Measurements from ENCODE around the gene ZDHHC7. TPM values are rescaled to one million over a fixed set of nuclear protein-coding genes. Genes with fewer than 3 reads are reported as not detected.

ZDHHC7 gene
- total RNA-seq, 1 experiment from 2014 or later: 78.0 TPM

DNA sequence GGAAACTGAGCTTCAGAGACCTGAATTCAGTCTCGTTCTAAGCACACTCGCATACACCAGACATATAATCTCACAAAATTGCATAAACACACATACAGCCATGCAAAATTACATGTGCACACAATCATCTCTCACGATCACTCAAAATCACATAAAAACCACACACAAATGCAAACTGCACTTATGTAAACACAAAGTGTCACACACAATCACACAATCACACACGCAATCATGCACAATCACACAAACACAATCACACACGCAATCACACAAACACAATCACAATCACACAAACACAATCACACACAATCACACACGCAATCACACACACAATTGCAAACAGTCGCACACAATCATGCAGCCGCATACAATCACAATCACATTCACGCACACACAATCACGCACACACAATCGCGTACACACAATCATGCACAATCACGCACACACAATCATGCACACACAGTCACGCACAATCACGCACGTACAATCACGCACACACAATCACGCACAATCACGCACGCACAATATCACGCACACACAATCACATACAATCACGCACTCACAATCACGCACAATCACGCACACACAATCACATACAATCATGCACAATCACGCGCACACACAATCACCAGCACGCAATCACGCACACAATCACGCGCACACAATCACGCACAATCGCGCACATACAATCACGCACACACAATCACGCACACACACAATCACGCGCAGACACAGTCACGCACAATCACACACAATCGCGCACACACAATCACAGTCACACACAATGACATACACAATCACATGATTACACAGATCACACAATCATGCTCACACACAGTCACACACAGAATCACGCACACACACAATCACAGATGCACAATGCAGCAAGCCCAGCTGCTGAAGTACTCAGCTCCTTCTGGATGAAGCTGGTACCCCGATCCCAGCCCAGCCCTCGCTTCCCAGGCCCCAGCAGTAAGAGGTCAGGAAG, 45.6 kb downstream of the ZDHHC7 start:
- DNase-seq (ENCODE audit: low read depth): no peak

DNA sequence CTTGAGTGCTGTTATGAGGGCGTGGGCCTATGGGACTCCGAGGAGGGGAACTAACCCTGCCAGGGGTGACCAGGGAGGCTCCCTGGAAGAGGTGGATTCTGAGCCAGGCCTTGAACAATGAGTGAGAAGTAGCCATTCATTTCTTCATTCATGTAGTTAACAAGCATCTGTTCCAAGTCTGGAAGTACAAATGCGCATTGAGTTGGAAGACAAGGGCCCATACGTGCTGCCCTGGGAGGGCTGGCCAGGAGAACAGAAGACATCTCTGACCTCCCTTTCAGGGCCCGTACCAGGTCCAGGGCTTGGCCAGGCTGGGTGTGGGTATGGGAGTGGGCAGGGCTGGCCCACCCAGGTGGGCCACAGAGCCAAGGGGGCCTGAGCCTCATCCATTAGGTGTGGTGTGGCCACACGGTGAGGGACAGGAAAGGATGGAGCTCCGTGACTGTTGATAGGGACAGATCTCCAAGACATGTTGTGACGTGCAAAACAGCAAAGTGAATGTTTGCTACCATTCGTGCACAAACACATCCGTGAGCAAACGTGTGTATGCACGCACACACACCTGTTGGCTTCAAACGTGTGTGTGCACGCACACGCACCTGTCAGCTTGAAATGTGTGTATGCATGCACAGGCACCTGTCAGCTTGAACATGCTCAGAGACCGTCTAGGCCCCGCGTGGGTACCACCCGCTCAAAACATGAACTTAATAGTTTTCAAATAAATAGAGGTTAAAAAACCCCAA, 46.8 kb downstream of the ZDHHC7 start:
- no peak for DNase-seq (ENCODE audit: low read depth)

DNA sequence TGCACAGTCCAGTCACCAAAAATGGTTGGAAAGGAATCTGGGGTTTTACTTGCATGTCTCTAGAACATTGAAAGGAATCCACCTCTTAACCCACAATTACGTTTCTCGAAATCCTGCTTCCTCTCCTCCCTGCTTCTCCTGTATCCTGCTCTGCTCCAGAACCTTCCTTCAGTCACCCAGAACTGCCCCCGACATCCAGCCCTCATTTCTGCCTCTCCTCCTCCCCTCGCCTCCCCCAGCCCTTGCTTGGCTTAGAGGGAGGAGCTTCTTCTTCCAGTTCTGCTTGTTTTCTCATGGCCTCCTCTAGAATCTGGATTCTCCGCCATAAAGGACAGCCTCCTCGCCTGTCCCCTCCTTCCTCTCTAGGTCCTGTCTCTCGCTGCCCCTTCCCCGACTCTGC, 48.3 kb downstream of the ZDHHC7 start:
- no peak for DNase-seq (ENCODE audit: low read depth)

DNA sequence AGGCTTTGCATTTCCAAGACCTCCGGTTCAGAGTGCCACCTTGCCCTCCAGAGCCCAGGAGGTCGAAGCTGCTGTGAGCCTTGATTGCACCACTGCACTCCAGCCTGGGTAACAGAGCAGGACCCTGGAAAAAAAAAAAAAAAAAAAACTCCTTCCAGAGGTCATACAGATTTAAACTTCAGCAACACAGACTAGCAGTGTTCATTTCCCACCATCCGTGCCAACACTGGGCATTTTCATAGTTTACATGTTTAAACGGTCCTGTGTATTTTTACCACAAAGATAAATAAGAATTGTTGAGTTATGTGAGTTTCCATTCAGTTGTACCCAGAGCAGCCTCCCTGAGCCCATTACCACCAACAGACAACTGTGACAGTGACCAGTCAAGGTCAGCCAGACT, 50.4 kb downstream of the ZDHHC7 start:
- no peak for DNase-seq (ENCODE audit: low read depth)

DNA sequence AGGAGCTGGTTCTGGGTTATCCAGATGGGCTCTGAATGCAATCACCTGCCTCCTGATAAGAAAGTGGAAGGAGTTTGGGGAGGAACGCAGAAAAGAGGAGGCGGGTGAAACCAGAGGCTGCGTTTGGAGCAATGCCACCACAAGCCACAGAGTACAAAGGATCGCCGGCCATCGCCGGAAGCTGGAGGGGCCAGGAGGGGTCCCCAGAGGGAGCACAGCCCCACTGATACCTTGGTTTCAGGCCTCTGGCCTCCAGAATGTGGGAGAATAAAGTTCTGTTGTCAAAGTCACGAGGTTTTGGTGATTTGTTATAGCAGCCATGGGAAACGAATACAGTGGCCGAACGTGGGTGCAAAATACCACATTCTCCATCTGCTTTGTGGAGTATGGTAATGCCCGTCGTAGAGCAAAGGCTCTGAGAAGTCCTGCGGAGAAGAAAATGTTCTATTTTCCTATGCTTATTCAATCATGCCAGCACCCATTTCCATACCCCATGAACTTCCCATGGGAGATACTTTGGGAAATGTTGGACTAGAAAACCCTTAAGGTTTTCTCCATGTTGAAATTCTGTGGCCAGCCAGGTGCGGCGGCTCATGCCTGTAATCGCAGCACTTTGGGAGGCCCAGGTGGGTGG, 51.4 kb downstream of the ZDHHC7 start:
- no peak for DNase-seq (ENCODE audit: low read depth)

DNA sequence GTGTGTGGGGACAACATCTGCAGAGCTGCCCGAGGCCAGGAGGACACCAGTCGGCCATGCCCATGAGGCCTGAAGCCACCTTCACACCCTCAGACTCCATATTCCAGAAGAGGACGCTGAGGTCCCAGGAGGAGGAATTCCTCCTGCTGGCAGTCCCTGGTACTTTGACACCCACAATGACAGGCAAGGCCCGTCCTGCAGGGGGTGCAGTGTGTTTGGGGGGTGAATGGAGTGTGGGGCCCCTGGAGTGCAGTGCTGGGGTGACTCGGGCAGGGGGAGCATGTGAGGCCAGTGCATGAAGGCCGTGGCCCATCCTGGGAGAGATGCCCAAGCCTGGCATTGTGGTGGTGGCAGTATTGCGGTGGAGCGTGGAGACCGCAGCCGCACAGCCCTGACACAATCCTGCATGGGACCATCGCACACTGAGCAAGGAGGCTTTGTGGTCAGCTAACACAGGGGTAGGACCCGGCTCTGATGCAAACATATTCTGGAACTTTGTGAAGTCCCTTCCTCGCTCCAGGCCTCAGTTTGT, 52.2 kb downstream of the ZDHHC7 start:
- DNase-seq (ENCODE audit: low read depth): no peak

DNA sequence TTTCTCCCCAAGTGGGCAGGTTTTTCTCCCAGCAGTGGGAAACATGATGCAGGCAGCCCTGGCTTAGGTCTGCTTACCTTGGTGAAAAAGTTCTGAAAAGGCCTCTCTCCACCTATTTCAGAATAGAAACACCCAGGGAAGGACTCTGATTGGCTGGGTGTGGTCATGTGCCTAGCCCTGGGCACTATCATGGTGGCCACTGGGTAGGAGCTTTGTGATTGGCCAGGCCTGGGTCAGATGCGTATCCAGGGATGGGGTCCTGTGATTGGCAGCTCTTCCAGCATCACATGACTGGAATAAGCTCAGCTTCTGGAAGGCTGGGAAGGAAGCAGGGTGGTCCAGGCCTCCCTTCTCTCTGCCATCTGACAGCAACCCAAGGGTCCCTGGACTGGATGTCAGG, 53.5 kb downstream of the ZDHHC7 start:
- no peak for DNase-seq (ENCODE audit: low read depth)

DNA sequence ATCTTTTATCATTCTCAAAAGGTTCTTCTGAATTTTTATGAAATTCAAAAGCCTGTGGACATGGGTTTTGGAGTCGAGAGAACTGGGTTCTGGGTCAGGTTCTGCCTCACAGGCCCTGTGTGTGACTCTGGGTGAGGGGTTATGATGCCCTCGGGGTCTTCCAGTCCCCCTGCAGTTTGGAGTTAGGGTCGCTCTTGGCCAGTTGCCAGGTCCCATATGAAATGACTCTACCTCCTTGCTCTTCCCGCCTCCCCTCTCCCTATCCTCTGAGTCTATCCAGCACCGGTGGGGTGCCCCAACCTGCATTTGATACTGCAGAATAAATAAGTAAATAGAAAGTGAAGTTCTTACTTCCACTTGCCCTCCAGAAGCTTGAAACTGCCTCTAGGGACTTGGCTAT, 54.1 kb downstream of the ZDHHC7 start:
- DNase-seq (ENCODE audit: low read depth): no peak

DNA sequence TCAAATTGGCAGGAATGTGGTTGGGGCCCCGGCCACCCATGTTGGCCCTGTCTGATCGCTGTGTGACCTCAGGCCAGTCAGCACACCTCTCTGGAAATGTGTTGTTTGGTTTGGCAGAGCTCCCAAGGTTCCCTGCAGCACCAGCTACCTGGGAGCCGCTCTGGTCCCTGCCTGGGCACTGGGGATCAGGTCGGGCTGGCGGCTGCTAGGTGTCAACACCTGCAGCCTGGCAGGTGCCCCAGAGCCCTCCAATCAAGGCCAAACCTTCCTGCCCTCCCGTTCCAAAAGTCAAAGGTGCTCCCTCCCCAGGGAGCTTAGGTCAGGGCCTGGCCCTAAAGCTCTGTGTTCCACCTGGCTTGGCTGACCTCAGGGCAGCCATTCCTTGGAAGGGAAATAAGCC, 55.9 kb downstream of the ZDHHC7 start:
- DNase-seq (ENCODE audit: low read depth): no peak

DNA sequence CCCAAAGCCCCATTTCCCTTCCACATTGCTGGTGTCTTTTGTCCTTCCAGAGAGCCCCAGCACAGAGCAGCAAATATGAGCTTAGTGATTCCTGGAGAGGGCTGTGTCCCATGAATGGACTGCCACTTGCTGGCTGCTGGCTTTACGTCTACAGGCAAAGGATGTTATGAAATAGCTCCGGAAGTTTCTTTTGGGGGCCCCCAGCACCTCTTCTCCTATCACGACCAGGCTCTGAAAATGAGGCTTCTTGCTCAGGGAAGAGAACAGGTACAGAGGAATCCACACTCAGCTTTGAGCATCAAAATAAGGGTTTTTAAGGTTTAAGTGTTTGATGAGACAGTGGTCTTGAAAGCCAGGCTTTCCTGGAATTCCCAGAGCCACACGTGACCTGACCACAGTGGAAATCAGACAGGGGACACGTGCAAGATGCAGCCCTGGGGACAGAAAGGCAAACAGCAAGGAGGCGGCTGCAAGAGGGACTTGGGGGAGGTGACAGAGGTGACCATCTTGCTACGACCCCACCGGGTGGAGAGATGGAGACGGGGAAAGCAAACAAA, 58.1 kb downstream of the ZDHHC7 start:
- no peak for DNase-seq (ENCODE audit: low read depth)

DNA sequence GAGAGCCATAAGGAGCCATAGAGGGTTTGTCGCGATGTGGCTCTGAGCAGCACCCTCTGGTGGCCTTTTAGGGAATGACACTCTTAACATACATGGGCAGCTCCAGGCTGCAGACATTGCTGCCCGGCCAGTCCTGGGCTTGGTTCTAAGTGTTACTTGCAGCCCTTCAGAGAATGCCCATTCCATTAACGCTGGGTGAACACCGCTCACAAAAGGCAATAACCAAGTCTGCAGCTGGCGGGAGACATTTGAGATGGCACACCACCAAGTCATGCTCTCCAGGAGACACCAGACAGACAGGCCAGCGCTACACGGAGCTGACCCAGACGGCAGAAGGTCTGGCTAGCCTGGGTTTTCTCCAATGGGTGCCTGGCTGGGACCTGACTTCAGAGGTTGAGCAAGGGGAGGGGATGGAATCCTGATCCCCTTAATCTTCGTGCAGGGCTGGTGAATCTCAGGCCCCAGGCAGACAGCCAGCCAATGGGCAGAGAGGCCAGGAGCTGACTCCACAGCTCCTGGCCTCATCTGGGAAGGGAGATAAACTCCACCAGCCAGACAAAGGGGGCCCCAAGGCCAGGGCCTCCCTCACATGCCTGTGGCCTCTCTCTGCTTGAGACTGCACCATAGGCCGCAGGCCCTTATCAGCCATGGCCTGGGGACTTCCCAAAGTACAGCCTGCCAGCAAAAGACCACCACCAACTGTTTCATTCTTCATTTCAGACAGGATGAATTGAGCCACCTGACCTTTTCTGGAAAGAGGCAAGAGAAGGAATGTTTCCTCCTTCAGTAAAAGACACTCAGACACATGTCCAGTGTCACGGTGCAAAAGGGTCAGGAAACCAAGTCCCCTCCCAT, 58.8 kb downstream of the ZDHHC7 start:
- peak; percentile 80 for DNase-seq (ENCODE audit: low read depth)

DNA sequence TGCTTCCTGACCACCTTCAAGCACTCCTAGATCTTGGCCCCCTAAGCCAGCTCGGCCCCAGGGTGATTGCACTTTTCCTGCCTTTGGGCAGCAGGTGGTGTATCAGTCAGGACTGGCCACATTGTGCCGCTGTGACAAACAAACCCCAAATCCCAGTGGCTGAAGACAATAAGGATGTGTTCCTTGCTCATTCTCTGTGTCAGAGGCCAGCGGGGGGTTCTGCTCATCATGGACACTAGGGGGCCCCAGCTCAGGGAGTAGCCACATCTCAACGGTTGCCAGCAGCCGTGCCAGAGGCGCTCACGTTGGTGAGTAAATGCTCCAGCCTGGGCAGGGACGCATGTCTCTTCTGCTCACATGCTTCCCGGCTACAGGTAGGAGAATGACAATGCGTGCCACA, 60.4 kb downstream of the ZDHHC7 start:
- no peak for DNase-seq (ENCODE audit: low read depth)

DNA sequence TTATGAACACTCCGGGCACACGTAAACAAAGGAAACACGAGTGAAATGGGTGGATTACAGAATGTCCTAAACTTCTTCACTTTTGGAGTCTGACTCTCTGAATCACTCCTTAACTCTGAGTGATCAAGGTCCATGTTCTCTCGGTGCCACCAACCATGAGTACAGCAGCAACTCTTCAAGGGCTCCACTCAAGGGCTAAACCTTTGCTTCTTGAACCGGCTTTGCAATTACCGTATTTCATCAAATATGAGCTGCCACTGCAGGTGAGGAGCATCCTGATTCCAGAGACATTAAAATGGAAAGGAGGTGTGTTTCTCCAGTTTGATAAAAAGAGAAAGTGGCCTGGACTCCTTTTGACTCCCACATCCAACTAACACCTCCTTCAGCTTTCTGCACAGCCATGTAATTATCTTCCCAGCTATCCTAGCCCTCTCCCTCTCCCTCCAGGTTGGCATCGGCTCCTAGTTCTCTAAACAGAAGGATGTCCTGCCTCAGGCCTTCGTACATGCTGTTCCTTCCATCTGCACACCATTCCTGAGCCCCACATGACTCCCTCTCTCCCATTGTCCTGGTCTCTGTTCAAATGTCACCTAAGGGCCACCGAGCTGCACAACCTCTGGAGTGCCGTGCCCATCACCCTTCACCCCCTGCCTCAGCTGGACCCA, 61.4 kb downstream of the ZDHHC7 start:
- no peak for DNase-seq (ENCODE audit: low read depth)

DNA sequence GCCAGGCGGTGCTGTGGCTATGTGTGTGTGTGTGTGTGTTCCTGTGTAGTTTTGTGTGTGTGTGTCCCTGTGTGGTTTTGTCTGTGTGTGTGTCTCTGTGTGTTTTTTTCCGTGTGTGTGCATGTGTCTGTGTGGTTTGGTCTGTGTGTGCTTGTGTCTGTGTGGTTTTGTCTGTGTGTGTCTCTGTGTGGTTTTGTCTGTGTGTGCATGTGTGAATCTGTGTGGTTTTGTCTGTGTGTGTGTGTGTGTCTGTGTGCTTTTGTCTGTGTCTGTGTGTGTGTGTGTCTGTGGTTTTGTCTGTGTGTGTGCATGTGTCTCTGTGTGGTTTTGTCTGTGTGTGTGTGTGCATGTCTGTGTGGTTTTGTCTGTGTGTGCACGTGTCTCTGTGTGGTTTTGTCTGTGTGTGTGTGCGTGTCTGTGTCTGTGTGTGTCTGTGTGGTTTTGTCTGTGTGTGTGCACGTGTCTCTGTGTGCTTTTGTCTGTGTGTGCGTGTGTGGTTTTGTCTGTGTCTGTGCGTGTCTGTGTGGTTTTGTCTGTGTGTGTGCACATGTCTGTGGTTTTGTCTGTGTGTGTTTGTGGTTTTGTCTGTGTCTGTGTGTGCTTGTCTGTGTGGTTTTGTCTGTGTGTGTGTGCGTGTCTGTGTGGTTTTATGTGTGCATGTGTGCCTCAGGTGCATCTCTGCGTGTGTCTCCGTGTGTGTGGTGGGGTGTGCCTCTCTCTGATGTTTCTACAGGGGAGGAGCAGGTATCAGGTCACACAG, 62.3 kb downstream of the ZDHHC7 start:
- no peak for DNase-seq (ENCODE audit: low read depth)

DNA sequence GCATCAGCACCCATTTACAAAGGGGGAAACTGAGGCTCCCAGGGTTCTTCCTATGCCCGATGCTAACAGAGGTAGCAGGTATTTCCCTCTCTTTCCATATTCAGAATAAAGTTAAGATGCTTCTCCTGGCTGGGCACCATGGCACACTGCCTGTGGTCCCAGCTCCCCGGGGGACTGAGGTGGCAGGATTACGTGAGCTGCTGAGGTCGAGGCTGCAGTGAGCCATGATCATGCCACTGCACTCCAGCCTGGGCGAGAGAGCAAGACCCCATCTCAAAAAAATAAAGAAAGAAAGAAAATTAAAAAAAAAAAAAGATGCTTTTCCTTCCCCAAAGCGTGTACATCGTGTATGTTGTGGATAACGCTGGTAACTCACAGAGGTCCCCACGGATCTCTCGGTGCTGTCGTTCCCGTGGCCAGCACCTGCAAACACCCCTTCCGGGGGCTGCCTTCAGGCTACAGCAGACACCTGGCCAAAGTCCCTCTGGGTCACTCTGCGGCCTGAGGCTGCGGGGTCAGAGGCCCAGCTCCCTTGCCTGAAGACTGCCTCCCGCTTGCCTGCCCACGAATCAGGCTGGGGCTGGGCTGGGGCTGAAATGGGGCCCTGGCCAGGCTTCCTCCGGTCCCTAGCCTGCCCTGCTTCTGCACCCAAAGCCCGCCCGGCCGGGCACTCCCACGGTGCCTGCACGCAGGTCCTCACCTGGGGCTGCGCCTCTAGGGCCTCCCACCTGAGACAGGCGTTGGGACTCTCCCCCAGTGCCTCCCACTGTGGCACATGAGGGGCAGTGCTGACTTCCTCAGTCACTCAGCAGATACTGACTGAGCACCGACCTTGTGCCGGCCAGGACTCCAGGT, 63.1 kb downstream of the ZDHHC7 start:
- DNase-seq (ENCODE audit: low read depth): no peak

DNA sequence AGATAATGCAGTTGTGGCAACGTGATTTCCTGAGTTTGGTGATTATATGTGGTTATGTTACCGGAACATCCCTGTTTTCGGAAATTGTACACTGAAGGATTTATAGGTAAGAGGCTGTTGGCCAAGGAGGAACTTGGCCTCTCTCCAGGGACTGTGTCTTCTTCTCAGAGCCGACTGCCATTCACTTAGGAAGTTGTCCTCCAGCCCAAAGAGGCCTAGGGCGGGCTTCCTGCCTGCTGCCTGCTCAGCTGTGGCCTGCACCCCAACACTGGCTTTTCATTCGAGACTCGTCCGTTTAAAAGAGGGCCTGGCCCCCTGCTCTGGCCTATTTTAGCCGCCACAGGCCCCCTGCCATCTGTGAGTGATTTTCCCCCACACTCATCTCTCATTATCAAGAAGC, 64.3 kb downstream of the ZDHHC7 start:
- no peak for DNase-seq (ENCODE audit: low read depth)

DNA sequence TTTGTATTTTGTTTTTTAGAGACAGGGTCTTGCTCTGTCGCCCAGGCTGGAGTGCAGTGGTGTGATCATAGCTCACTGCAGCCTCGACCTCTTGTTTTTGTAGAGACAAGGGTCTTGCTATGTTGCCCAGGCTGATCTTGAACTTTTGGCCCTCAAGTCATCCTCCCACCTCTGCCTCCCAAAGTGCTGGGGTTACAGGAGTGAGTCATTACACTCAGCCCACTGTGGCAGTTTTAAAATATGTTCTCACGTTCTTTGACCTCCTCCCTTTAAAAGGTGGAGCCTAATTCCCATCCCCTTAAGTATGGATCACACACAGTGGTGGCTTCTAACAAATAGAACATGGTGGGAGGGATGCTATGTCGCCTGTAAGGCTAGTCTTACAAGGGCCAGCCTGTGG, 67.7 kb downstream of the ZDHHC7 start:
- peak; percentile 48 for DNase-seq (ENCODE audit: low read depth)

DNA sequence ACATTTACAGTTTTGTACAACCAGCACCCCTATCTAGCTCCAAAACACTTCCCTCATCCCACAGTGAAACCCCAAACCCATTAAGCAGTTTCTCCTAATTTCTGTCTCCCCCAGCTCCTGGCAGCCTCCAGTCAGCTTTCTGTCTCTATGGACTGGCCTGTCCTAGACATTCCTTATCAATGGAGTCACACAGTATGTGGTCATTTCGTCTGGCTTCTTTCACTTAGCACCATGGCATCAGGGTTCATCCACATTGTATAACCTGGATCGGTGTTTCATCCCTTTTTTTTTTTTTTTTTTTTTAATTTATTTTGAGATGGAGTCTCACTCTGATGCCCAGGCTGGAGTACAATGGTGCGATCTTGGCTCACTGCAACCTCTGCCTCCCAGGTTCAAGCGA, 68.5 kb downstream of the ZDHHC7 start:
- DNase-seq (ENCODE audit: low read depth): peak; percentile 62

DNA sequence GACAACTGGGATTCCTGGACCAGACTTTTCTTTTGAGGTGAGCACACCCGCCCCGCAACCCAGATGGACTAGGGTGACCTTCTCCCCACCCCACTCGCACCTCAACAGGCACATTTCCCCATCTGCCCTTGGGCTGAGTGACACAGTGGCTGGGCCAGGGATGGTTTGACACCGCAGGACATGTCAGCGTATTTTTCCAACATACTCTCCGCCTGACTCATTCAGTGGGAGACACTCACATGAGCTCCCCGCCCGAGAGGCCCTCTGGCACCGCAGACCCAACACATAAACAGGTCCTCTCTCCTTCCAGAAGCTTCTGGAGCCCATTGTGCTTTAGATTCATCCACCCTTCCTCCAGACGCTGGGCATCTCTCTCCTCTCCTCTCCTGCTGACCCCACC, 69.4 kb downstream of the ZDHHC7 start:
- peak; percentile 89 for DNase-seq (ENCODE audit: low read depth)

Data from M059J (cell line).